ENCODE results near the gene ARMH1. TPM values are rescaled to one million over a fixed set of nuclear protein-coding genes. Genes with fewer than 3 reads are reported as not detected.
A peak's percentile ranks its signal among the peaks of the same experiment; 100 is the strongest.
"Not testable (repeated sequence)": the region's sequence is repeated elsewhere in the genome, so short reads cannot be mapped to it uniquely, and the experiment has no call there.

ARMH1 gene
- total and polyA plus RNA-seq, 5 experiments from 2014 or later: 46.2 to 79.0 (median 70.4) TPM

GRCh38 chr1:44721485-44722361, 47.2 kb downstream of the ARMH1 start:
- Mint-ChIP-seq H3K36me3 (peaks cover 0 to 3% (median 0%) of the 10 kb centered on the region in 3 donors), H3K4me1 (peaks cover 50 to 80% (median 78%) of the 10 kb centered on the region in 4 donors), H3K27ac (peak overlapping the region; percentile 93 to 99 (median 96)), H3K4me3 (peak overlapping the region; percentile 42 to 85 (median 79)), H3K9me3 (no peaks in the 10 kb centered on the region), H3K27me3 (no peaks in the 10 kb centered on the region)
- POLR2A ChIA-PET: interaction anchor here (0.5 to 7.5 kb wide), 39 partner anchors 8 to 1674 kb away, joined by 3 to 143 read pairs (median 5); partner anchors contain the start of genes ARMH1, BEST4, BTBD19 and CCDC163
- ATAC-seq: peak; percentile 84 to 90
- DNase-seq: peak; percentile 17 to 85 (median 74)

DNA sequence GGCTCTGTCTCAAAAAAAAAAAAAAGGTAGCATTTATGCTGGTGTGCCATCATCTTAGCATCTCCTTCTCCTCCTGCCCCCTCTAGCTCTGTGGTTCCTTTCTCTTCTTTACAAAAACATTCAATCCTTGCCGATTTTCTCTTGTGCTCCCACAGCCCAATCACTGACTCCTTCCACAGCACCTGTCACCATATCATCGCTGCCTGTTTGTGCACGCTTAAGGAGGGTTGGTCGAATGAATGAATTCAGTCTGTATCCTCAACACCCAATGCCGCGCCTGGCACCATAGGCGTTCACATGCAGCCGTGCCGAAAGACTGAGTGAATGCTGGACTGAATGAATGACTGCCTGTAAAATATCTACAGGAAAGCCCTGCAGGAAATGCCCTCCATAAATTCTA, 48.5 kb downstream of the ARMH1 start:
- Mint-ChIP-seq H3K27ac (peak overlapping the region; percentile 87 to 98 (median 93)), H3K27me3 (no peaks in the 10 kb centered on the region), H3K4me3 (peak overlapping the region; percentile 76 to 93 (median 82)), H3K4me1 (peaks cover 44 to 76% (median 70%) of the 10 kb centered on the region in 4 donors), H3K9me3 (no peaks in the 10 kb centered on the region), H3K36me3 (peaks cover 0 to 3% (median 0%) of the 10 kb centered on the region in 3 donors)
- ATAC-seq (peak; percentile 9 to 21), DNase-seq (peak in 3 of 10 donors; percentile 7 to 35 (median 21))
- POLR2A ChIA-PET: interaction anchor here (1.4 to 11.7 kb wide), 10 partner anchors 9 to 98 kb away, joined by 5 to 143 read pairs (median 15); partner anchors contain the start of genes BEST4, BTBD19, PLK3 and RNU5D-1

DNA sequence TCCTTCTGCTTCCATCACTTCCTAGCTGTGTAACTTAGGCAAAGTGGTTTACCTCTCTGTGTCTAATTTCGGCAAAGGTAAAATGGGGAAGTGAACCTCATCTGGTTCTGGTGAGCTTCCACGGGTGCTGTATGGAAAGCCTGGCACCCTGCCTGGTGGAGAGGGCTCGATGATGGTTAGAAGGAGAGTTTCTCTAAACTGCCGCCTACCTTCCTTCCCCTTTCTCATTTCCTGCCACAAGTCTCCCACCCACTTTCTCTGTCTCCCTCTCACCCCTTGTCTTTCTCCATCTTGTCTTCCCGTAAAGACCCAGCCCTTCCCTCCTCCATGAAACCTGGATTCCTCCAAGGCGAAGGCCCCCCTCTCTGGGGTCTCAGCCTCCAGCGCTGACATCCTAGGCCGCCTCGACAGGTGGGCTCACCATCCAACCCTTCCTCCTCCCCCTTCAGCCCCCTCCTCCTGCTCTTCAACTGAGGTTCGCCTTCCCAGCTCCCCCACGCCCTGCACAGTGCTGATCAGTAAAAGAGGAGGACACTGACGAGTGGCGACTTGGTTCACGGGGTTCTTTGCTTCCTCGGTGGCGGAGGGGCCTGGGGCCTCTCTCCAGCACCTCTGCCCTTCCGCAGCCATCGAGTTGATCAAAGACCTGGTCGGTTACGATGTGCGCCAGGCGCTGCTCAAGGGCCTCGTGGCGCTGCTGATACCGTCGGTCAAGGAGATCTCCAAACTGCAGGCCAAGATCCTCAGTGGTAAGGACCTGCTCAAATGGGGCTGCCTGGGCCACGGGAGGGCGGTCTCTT, 49.2 kb downstream of the ARMH1 start:
- POLR2A ChIA-PET: interaction anchor here (0.6 to 11.7 kb wide), 8 partner anchors 10 to 580 kb away, joined by 3 to 109 read pairs (median 4); partner anchors contain the start of genes PLK3 and RPS8
- peaks cover 0 to 3% (median 0%) of the 10 kb centered on the region in 3 donors for H3K36me3 Mint-ChIP-seq
- peaks cover 43 to 75% (median 65%) of the 10 kb centered on the region in 4 donors for H3K4me1 Mint-ChIP-seq
- DNase-seq: peak in 4 of 10 donors; percentile 19 to 42 (median 30)
- H3K27ac Mint-ChIP-seq: peak overlapping the region; percentile 87 to 98 (median 93)
- H3K27me3 Mint-ChIP-seq: no peaks in the 10 kb centered on the region
- no peaks in the 10 kb centered on the region for H3K9me3 Mint-ChIP-seq
- peak overlapping the region; percentile 76 to 93 (median 82) for H3K4me3 Mint-ChIP-seq
- ATAC-seq: peak; percentile 11 to 13

DNA sequence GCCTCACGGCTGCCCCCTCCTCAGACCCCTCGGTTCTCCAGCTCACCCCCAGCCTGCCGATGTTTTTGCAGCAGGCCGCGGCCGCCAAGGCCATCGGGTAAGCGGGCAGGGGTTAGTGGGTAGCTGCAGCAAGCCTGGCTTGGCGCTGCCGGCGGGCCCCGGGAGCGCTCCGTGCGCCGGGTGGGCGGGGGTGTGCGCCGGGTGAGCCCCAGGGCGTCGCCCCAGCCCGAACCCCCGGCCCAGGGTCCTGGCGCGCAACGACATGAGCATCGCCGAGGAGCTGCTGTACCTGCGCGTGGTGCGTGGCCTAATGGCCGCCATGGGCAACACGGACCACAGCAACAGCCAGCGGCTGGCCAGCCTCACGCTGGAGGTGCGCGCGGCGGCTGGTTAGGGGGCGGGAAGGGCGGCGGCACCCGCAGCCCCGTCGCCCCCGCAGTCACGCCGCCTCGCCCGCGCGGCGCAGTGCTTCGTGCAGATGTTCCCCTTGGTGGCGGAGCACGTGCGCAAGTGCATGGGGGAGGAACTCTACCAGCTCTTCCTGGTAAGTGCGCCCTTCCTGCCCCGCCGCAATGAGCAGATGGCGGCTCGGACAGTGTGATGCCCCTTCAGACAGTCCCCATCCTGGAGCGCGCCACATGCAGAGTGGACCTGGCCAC, 49.9 kb downstream of the ARMH1 start:
- Mint-ChIP-seq H3K36me3 (peaks cover 0 to 3% (median 0%) of the 10 kb centered on the region in 3 donors), H3K4me3 (peak overlapping the region in 9 of 10 donors; percentile 52 to 93 (median 77))
- POLR2A ChIA-PET: interaction anchor here (0.6 to 11.7 kb wide), 8 partner anchors 12 to 579 kb away, joined by 3 to 109 read pairs (median 4); partner anchors contain the start of genes PLK3 and RPS8

DNA sequence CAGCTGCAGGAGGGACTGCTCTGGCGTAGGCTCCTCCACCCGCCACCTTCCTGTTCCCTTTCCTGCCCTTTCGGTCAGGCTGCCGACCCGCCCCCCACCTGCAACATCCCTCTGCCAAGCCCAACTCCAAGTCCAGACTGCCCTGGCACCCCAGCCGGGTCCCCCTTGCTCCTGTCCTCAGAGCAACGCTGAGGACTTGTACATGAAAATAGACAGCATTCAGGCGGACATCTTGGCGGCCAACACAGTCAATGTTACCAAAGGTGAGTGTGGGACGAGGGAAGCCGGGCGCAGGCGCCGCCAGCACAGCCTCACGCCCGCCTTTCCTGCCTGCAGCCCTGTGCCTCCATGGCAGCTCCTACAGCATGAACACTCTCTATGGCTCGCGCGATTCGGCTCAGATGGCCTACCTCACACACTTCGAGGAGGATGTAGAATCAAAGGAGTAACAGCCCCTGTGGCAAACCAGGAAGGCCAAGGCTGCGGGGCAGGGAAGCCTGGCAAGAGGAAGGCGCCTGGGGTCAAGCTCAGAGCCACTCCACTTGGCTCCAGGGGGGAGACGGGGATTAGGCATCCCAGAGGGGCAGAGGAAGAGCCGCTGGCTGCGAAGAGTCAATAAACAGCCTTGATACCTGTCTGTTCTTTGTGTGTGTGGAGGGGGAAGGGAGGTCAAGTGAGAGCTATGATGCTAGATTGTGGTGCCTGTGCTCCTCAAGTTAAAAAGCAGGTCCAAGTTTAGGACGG, 50.6 kb downstream of the ARMH1 start:
- Mint-ChIP-seq H3K9me3 (no peaks in the 10 kb centered on the region), H3K4me1 (peaks cover 42 to 71% (median 59%) of the 10 kb centered on the region in 4 donors), H3K27me3 (no peaks in the 10 kb centered on the region), H3K27ac (peak overlapping the region; percentile 74 to 94 (median 90)), H3K4me3 (peak overlapping the region; percentile 52 to 90 (median 76)), H3K36me3 (peaks cover 0 to 3% (median 0%) of the 10 kb centered on the region in 3 donors)
- DNase-seq: no peak
- no peak for ATAC-seq
- POLR2A ChIA-PET: interaction anchor here (1.1 to 11.7 kb wide), 3 partner anchors 51 to 95 kb away, joined by 3 to 109 read pairs (median 10); partner anchors contain the start of genes PLK3 and RPS8

More for the DNA sequence above, 49.9 kb downstream of the ARMH1 start:
- ATAC-seq: no peak
- Mint-ChIP-seq H3K27ac (peak overlapping the region in 9 of 10 donors; percentile 76 to 95 (median 93)), H3K4me1 (peaks cover 44 to 76% (median 63%) of the 10 kb centered on the region in 4 donors), H3K9me3 (no peaks in the 10 kb centered on the region), H3K27me3 (no peaks in the 10 kb centered on the region)
- DNase-seq: peak in 4 of 10 donors; percentile 30 to 66 (median 33)

DNA sequence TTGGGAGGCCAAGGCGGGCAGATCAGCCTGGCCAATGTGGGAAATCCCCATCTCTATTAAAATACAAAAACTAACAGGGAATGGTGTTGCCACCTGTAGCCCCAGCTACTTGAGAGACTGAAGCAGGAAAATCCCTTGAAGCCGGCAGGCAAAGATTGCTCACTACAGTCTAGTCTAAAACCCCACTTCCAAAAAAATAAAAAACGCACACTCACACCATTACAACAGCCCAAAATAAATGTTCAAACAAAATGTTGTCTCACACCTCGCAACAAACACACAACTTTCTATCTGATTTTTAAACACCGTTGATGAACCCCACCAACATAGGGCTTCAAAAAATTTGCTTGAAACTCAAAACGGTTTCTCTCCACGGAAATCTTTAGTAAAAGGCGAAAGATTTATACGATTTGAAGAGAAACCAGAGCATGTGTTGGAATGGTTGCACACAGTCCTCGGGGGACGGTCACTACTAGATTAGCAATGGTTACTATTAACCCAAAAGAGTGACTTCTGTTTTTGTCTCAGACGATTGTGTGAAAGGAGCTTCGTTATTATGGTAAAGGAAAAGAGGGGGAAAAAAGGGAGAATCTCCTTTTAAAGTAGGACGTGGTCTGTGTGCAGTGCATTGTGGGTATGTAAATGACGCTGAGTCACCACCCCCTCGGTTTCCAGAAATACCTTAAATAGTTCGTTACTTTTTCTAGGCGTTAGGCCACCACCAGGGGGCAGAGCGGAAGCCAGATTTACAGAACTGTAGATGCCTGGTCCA, 56.4 kb downstream of the ARMH1 start, which contains the start of gene RNU5D-1:
Gene RNU5D-1 (minus strand): TSS at position 430 of the 772 bp plus-strand sequence.
- Mint-ChIP-seq H3K4me3 (peak within 1 kb of the TSS; percentile 53 to 89 (median 80)), H3K36me3 (no peaks in the 10 kb centered on the region), H3K27me3 (no peaks in the 10 kb centered on the region), H3K4me1 (peaks cover 19 to 40% (median 32%) of the 10 kb centered on the region in 4 donors), H3K9me3 (no peaks in the 10 kb centered on the region), H3K27ac (peak within 1 kb of the TSS; percentile 96 to 100 (median 99))
- DNase-seq: peak; percentile 84 to 96 (median 90)
- ATAC-seq: peak; percentile 80 to 83
- POLR2A ChIA-PET: interaction anchor here (0.6 to 11.7 kb wide), 36 partner anchors 9 to 1874 kb away, joined by 3 to 143 read pairs (median 4); partner anchors contain the start of genes BTBD19, DYNLT4, GPBP1L1 and HECTD3

DNA sequence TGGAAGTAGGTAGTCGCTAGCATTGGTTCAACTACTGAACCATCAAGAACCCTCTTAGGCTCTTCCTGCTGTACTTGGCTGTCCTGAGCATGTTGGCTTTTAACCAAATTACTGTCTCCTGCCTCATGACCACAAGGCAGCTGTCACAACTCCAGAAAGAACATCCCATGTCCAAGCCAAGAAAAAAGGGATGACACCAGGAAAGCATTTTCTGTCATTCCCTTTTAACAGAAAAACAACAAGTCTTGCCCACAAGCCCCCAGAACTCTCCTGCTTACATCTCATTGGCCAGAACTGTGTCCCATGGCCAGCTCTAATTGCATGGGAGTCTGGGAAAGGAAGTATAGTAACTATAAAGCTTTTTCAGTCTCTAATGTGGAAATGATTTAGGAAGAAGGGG, 58.9 kb downstream of the ARMH1 start:
- H3K36me3 Mint-ChIP-seq: no peaks in the 10 kb centered on the region
- no peaks in the 10 kb centered on the region for H3K9me3 Mint-ChIP-seq
- POLR2A ChIA-PET: interaction anchor here (0.6 to 11.7 kb wide), 5 partner anchors 14 to 851 kb away, joined by 3 to 143 read pairs (median 3); partner anchors contain the start of genes NASP and RPS8
- peaks cover 12 to 26% (median 23%) of the 10 kb centered on the region in 4 donors for H3K4me1 Mint-ChIP-seq
- no peak overlapping the region for H3K4me3 Mint-ChIP-seq
- DNase-seq (no peak), ATAC-seq (no peak)
- no peak overlapping the region for H3K27ac Mint-ChIP-seq
- H3K27me3 Mint-ChIP-seq: no peaks in the 10 kb centered on the region

DNA sequence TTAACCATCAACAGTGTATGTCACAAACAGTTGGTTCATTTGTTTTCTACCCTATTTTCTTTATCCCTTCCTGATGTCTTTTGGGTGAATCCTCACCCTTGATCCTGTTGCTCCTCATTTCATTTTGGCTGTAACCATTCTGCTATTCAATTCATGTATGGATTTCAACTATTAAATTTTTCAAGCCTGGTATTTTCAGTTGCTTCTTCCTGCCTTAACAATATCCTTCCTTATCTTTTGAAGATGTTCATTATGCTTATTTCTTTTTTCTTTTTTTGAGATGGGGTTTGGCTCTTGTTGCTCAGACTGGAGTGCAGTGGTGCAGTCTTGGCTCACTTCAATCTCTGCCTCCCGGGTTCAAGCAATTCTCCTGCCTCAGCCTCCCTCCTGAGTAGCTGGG, 59.3 kb downstream of the ARMH1 start:
- Mint-ChIP-seq H3K9me3 (no peaks in the 10 kb centered on the region), H3K4me3 (peak overlapping the region in 1 of 10 donors; percentile 11), H3K27ac (peak overlapping the region in 3 of 10 donors; percentile 4 to 90 (median 61)), H3K4me1 (peaks cover 12 to 26% (median 22%) of the 10 kb centered on the region in 4 donors), H3K36me3 (no peaks in the 10 kb centered on the region), H3K27me3 (no peaks in the 10 kb centered on the region)
- POLR2A ChIA-PET: interaction anchor here (6.7 to 11.7 kb wide), 2 partner anchors 14 to 42 kb away, joined by 109 to 143 read pairs; partner anchors contain the start of gene RPS8
- DNase-seq: no peak
- ATAC-seq: no peak

- H3K4me3 Mint-ChIP-seq: no peak overlapping the region
- DNase-seq (no peak), ATAC-seq (no peak)
- POLR2A ChIA-PET: interaction anchor here (0.7 kb wide), 2 partner anchors 12 to 14 kb away, joined by 3 read pairs; no protein-coding TSS in a partner anchor
- peaks cover 10 to 28% (median 23%) of the 10 kb centered on the region in 4 donors for H3K4me1 Mint-ChIP-seq
- no peak overlapping the region for H3K27ac Mint-ChIP-seq
- no peaks in the 10 kb centered on the region for H3K36me3 Mint-ChIP-seq
- no peaks in the 10 kb centered on the region for H3K9me3 Mint-ChIP-seq
- no peaks in the 10 kb centered on the region for H3K27me3 Mint-ChIP-seq
These were observed 61.5 kb downstream of the ARMH1 start for GRCh38 chr1:44735992-44736391.

DNA sequence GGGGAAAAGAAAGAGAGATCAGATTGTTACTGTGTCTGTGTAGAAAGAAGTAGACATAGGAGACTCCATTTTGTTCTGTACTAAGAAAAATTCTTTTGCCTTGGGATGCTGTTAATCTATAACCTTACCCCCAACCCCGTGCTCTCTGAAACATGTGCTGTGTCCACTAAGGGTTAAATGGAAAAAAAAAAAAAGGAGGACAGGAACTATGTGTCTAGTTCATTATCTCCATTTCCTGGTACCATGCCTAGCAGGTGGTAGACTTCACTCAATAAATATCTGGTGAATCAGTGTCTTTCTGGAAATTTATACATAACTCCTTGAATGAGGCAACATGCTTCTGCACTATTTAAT, 64.4 kb downstream of the ARMH1 start:
- Mint-ChIP-seq H3K4me3 (peak overlapping the region; percentile 83 to 96 (median 93)), H3K4me1 (peaks cover 5 to 19% (median 14%) of the 10 kb centered on the region in 4 donors), H3K27ac (peak overlapping the region; percentile 83 to 98 (median 96))
- H3K27me3 Mint-ChIP-seq, DNase-seq, H3K9me3 Mint-ChIP-seq, H3K36me3 Mint-ChIP-seq: not testable (repeated sequence)
- peak in 1 of 2 donors; percentile 1 for ATAC-seq
- POLR2A ChIA-PET: interaction anchor here (0.7 to 2.9 kb wide), 5 partner anchors 8 to 566 kb away, joined by 4 to 22 read pairs (median 4); partner anchors contain the start of genes PLK3, RNU5D-1 and RPS8
